HG03558 (cell line): ENCODE results near the gene GDF10.

Experiments used
- ATAC-seq: cut with Tn5 transposase; IDR thresholded peaks from one replicate; pipeline ENCODE4 v1.9.1; 2021; ENCODE audit warnings: moderate number of reproducible peaks; ENCODE audit not compliant: unreplicated experiment; ENCODE audit errors: extremely low read depth

GDF10 gene

GRCh38 chr10:47288916-47289495 is 11.0 kb upstream of the GDF10 start:
- ATAC-seq: no peak

DNA sequence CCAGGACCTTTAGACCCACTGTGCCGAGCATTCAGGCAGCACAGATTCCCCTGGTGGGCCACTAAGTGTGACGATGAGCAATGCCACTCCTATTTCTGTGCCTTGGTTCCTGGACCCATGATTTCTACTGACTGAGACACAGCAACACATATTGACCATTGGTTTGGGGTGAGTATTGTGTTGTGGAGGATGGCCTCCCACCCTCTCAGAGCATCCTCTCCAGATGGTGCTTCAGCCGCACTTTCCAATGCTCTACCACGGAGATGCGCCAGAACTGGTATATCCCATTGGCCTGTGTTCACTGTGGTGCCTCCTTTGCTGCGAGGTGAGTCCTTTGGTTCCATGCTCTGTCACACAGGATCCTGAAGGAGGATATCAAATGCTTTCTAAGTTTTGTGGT is 10.1 kb upstream of the GDF10 start:
- ATAC-seq: no peak

DNA sequence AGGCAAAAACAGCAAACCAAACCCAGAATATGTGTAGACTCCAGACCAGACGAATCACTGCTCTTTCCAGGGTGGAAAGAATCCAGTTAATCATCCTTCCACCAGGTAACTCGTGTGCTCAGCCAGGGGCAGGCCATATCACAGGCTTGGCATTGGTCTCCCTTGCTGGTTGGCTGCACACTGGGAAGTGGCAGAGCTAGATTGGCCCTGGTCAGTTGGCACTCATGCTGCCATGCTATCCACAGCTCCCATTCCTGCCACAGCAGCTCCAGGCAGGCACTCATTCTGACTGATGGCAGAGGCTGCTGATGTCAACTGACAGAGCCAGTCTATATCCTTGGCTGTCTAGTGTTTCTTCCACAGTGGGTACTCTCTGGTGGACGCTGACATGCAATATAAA is 9.7 kb upstream of the GDF10 start:
- ATAC-seq: no peak

DNA sequence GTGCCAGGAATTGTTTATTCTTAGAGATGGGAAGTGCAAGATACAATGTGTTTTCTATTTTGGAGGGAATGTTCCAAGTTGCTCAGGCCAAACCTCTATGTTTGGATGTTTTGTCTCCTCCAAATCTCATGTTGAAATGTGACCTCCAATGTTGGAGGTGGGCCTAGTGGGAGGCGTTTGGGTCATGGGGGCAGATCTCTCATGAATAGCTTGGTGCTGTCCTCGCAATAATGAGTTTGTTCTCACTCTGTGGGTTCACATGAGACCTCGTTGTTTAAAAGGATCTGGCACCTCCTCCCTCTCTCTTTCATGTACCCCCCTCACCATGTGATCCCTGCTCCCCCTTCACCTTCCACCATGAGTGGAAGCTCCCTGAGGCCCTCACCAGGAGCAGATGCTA is 8.3 kb upstream of the GDF10 start:
- no peak for ATAC-seq

GRCh38 chr10:47294057-47294456 is 5.9 kb upstream of the GDF10 start:
- no peak for ATAC-seq

DNA sequence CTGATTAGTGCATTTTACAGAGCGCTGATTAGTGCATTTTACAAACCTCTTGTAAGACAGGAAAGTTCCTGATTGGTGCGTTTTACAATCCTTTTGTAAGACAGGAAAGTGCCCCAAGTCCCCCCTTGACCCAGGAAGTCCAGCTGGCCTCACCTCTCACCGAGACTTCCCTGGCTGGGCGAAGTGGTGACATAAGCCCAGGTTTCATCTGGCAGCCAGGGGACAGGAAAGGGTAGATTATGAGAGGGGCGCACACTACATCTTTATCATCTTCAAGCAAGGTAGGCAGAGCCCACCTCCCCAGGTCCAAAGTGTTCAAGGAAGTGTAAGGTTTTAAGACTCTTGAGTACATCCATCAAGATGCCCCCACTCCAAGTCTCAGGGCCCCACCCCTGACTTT is 5.5 kb upstream of the GDF10 start:
- ATAC-seq: no peak

DNA sequence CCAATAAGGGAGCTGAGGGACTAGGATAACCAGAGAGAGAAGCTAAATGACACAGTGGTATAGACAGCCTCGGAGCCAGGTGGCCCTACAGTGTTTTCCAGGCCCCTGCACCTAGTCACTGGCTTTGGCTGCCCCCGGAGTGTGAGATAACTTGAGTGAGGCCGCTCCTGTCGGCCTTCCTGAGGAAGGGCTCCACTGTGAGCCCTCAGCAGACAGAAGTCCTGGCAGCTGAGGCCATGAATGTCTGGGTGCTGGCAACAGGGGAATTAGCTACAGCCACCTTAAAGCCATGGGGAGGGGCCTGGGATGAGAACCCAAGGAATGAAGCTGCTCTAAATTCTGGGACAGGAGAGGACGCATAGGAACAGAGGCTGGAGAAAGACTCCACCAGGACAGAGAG is 4.6 kb upstream of the GDF10 start:
- ATAC-seq: no peak

GRCh38 chr10:47296156-47296894 is 3.7 kb upstream of the GDF10 start:
- ATAC-seq: no peak

DNA sequence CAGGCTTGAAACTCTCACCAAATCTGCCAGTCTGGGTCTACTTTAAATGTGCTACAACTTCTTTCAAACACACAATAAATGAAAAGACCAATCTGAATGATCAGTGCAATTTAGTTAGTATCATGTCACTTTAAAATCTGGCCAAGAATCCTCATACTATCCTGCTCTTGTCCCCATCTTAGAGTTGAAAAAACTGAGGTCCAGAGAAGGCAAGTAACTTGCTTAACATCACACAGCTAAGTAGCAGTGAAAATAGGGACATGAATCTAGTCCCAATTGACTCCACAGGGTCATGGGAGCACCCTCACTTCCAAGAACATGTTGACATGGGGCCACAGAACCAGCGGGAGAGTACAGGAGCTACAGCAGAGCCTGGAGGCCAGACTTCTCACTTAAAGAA is 3.1 kb upstream of the GDF10 start:
- ATAC-seq: no peak

DNA sequence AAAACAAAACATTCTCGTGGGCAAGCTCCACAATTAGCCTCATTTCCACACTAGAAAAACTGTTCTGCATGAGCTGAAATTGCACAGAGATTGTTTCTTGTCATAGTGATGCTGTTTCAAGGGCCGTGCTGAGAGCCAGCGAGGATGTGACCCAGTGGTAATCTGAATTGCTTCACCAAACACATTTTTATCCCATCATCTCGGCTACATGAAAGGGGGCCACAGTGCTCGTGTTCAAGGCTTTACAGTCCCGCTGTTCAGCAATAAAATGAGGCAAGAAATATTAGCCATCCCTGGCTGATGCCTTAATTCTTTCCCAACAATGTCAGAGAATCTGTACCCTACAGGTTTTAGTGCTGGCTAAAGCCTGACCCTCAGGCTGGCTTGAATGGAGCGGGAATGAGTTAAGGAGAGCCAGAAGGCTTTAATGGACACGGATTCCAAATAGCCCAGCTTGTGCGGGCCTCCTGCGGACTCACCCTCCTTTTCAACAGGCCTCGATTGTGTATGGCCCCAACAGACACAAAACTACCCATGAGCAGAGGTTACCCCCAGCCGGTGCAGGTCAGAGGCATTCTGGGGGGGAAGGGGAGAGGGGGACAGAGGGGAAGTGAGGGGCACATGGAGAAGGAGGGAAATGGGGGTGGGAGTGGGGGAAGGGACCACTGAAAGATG is 2.0 kb upstream of the GDF10 start:
- ATAC-seq: no peak

DNA sequence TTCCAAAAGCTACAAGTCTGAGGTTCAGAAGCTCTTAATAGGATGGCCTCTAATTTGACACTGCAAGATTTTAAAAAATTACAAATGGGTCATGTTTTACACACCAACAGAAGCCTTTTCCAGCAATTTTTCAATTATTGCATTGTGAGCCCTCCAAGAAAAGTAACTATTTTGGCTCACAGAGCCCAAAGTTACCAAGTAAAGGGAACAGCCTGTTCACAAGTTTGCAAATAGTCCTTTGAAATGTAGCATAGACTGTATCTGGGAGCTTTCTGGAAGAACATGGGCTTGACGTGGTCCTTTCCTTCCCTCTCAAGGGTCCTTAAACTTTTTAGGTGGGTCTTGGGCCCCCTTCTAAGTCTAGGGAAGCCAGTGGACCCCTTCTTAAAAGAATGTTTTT is 1.3 kb upstream of the GDF10 start:
- no peak for ATAC-seq

GRCh38 chr10:47300429-47300931 is 483 bp downstream of the GDF10 start:
- no peak for ATAC-seq

GRCh38 chr10:47301833-47302232 is 1.8 kb downstream of the GDF10 start:
- ATAC-seq: no peak

- ATAC-seq: no peak
Measured at GRCh38 chr10:47303105-47303504, 3.1 kb downstream of the GDF10 start.

DNA sequence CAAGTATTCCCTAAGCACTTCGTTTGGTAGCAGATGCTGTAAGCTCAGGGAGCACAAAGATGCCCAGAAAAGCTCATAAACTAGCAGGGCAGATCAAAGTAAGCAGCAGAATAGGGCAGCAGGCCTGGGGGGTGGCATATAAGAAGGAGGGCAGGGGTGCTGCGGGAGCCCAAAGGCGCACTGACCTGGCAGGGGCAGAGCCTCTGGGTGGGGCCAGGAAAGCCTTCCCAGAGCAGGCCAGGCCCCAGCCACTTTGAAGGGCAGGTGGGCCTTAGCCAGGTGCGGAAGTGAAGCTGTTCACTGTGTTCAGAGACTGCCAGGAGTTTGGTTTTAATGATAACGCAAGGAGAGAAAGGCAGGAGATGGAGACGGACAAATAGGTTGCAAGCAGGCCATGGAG is 3.9 kb downstream of the GDF10 start:
- ATAC-seq: no peak

GRCh38 chr10:47305566-47305965 is 5.6 kb downstream of the GDF10 start:
- ATAC-seq: no peak

DNA sequence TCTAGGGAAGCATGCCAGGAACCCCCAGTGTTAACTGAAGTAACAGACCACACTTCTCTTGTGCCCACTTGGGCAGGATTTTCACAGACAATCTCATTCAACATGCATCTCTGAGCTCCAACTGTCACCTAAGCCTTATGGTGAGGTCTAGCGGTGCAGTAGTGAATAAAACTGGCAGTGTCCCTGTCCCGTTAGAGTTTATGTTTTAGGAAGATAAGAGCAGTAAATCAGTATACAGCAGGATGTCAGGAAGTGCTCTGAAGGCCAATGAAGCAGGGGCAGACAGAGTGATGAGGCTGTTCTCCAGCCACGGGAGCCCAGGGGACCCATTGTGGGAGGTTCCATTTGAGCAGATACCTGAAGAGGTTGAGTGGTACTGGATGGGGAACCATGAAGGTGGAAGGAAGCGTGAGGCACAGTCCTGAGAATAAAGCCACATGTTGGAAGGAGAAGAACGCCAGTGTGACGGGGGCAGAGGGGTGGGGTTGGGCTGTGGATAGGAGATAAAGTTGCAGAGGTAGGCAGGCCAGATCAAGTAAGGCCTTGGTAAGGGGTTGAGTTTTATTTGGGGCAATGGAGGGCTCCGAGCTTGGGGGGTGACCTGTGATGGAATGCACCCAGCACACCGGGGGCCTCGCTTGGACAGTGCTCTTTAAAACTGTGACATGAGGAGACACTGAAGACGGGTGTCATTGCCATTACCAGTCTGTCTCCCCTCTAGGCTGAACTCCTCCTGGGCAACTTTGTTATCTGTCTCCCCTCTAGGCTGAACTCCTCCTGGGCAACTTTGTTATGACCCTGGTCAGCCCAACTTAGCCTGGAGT is 6.6 kb downstream of the GDF10 start:
- ATAC-seq: no peak

DNA sequence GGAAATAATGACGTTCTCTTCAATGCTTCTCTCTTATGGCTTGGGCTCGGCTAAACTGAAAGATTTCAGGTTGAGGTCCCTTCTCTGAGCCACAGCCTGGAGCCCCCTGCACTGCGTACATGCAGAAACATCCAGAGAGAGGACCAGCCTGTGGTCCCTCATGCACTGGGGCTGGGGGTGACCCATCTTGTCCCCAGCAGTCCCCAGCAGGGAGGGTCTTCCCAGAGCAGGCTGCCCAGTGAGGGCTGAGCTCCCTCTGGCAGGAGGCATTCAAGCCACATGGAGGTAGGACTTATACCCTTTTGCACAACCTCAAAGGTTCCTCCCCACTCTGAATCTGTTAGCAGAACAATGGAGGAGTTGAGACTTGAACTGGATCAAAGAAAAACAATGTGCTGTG is 7.4 kb downstream of the GDF10 start:
- no peak for ATAC-seq

DNA sequence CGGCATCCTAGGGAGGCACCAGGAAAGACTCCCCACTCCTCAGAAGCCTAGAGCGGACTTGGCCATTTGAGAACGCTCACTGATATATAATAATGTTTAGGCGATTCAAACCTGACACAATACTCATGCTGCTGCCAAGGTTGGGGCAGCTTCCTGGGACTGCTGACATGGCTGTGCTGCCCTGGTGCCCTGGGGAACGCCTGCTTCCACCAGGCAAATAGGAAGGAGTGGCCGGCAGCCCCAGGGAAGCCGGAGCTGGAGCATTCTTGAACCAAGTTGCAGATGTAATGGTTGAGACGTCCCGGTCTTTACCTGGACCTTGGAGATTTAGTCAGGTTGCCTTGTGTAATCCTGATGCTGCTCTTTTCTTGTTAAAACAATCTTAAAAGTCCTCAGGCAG is 8.8 kb downstream of the GDF10 start:
- ATAC-seq: no peak

- no peak for ATAC-seq
Measured at GRCh38 chr10:47309408-47310089, 9.6 kb downstream of the GDF10 start.
